Fibroblast of peridontal ligament (primary cell): ENCODE data around the gene P4HB.

Experiments used
- DNase-seq: peaks from one replicate; pipeline ENCODE4 v3.0.0-alpha.2; 2010; ENCODE audit errors: extremely low read depth

P4HB gene

GRCh38 chr17:81811705-81812570 is 48.4 kb downstream of the P4HB start:
- no peak for DNase-seq

- DNase-seq: no peak
These were observed 49.2 kb downstream of the P4HB start for GRCh38 chr17:81810892-81811704.

- DNase-seq: no peak
These were observed 49.9 kb downstream of the P4HB start for GRCh38 chr17:81810476-81810875.

GRCh38 chr17:81809556-81809998 is 50.8 kb downstream of the P4HB start:
- DNase-seq: no peak

GRCh38 chr17:81808778-81809555 is 51.4 kb downstream of the P4HB start:
- DNase-seq: no peak

- DNase-seq: no peak
These were observed 52.5 kb downstream of the P4HB start for GRCh38 chr17:81807839-81808238.

- DNase-seq: no peak
These were observed 53.1 kb downstream of the P4HB start for GRCh38 chr17:81807210-81807719.

GRCh38 chr17:81806461-81807209 is 53.7 kb downstream of the P4HB start:
- DNase-seq: no peak

GRCh38 chr17:81805707-81806460 is 54.5 kb downstream of the P4HB start:
- DNase-seq: no peak

- DNase-seq: no peak
These were observed 55.6 kb downstream of the P4HB start for GRCh38 chr17:81804559-81805399.

GRCh38 chr17:81803728-81804558 is 56.4 kb downstream of the P4HB start, which contains the start of gene GCGR:
GCGR (plus strand) TSS chr17:81804150; CDS start chr17:81809019, 4,869 bp downstream.
- no peak for DNase-seq

GRCh38 chr17:81802856-81803643 is 57.3 kb downstream of the P4HB start:
- DNase-seq: no peak

GRCh38 chr17:81802048-81802758 is 58.1 kb downstream of the P4HB start:
- no peak for DNase-seq

GRCh38 chr17:81801327-81801726 is 59.0 kb downstream of the P4HB start:
- DNase-seq: no peak

- DNase-seq: no peak
These were observed 65.8 kb downstream of the P4HB start for GRCh38 chr17:81794509-81794908.

- DNase-seq: no peak
These were observed 66.3 kb downstream of the P4HB start for GRCh38 chr17:81794074-81794476.
